SU-DHL-6 (cell line): ENCODE data around the gene ADK.

Experiments
- H2AFZ ChIP-seq: fragments of 200-600 bp; sonication (generic); 2 replicates; pipeline ENCODE4 v1.6.1; 2014; ENCODE audit warnings: low read depth, mild to moderate bottlenecking, moderate library complexity, mixed read lengths, antibody characterized with exemption, low read length; ENCODE audit not compliant: severe bottlenecking
- H3F3A ChIP-seq: fragments of 200-600 bp; shearing (Covaris generic); 2 replicates; pipeline ENCODE4 v1.6.0; 2016; ENCODE audit warnings: antibody characterized with exemption, mild to moderate bottlenecking; ENCODE audit not compliant: insufficient read depth
- H3K27ac ChIP-seq: fragments of 200-600 bp; sonication (generic); 2 replicates; pipeline ENCODE4 v1.5.1; 2016; ENCODE audit warnings: low read depth, mild to moderate bottlenecking, low read length, moderate library complexity, mixed read lengths
- H3K27me3 ChIP-seq: fragments of 200-600 bp; sonication (generic), shearing (Covaris generic); 2 replicates; pipeline ENCODE4 v1.6.0; 2014; ENCODE audit warnings: mild to moderate bottlenecking, low read length
- H3K36me3 ChIP-seq: fragments of 200-600 bp; sonication (generic); 2 replicates; pipeline ENCODE4 v1.6.1; 2014; ENCODE audit warnings: mild to moderate bottlenecking, low read length, mixed read lengths
- H3K4me2 ChIP-seq: fragments of 300-600, 200-600 bp; shearing (Covaris generic), sonication (generic); 2 replicates; pipeline ENCODE4 v1.6.0; 2014; ENCODE audit warnings: low read length, low read depth, mild to moderate bottlenecking; ENCODE audit not compliant: poor library complexity, severe bottlenecking
- H3K4me3 ChIP-seq: fragments of 200-600 bp; sonication (generic); 2 replicates; pipeline ENCODE4 v1.5.1; 2014; ENCODE audit warnings: antibody characterized with exemption, low read length, mild to moderate bottlenecking, mixed read lengths; ENCODE audit not compliant: insufficient read depth, poor library complexity, severe bottlenecking
- H3K79me2 ChIP-seq: fragments of 200-600 bp; sonication (generic); 2 replicates; pipeline ENCODE4 v1.6.1; 2014; ENCODE audit warnings: mild to moderate bottlenecking, low read length, moderate library complexity; ENCODE audit not compliant: insufficient read depth
- H3K9ac ChIP-seq: fragments of 200-600 bp; sonication (generic); 2 replicates; pipeline ENCODE4 v1.7.0; 2014; ENCODE audit warnings: mild to moderate bottlenecking, low read length
- H3K9me2 ChIP-seq: fragments of 200-600 bp; sonication (generic); replicated peaks from 2 replicates; pipeline ENCODE4 v1.6.1; 2014; ENCODE audit warnings: low read length; ENCODE audit not compliant: insufficient read depth
- H3K9me3 ChIP-seq: fragments of 200-600 bp; sonication (generic); 2 replicates; pipeline ENCODE4 v1.6.1; 2014; ENCODE audit warnings: low read length, mixed read lengths; ENCODE audit not compliant: insufficient read depth
- H4K20me1 ChIP-seq: fragments of 200-600 bp; sonication (generic); 2 replicates; pipeline ENCODE4 v1.6.1; 2014; ENCODE audit warnings: low read depth, mild to moderate bottlenecking, antibody characterized with exemption, low read length, moderate library complexity, mixed read lengths
- EZH2phosphoT487 ChIP-seq: fragments of 200-600 bp; sonication (generic), shearing (Covaris generic); conservative IDR thresholded peaks from 2 replicates; pipeline ENCODE4 v1.6.1; 2018; ENCODE audit warnings: mild to moderate bottlenecking, antibody characterized with exemption, low read length, moderate library complexity, mixed read lengths
- TF ChIP-seq, protein P1 (sequence below): fragments of 200-600 bp; sonication (generic); IDR thresholded peaks from one replicate; pipeline ENCODE4 v1.5.1; 2017; ENCODE audit warnings: antibody characterized with exemption, mild to moderate bottlenecking, low read length, moderate library complexity; ENCODE audit not compliant: insufficient read depth, poor library complexity, severe bottlenecking

The ADK gene

DNA sequence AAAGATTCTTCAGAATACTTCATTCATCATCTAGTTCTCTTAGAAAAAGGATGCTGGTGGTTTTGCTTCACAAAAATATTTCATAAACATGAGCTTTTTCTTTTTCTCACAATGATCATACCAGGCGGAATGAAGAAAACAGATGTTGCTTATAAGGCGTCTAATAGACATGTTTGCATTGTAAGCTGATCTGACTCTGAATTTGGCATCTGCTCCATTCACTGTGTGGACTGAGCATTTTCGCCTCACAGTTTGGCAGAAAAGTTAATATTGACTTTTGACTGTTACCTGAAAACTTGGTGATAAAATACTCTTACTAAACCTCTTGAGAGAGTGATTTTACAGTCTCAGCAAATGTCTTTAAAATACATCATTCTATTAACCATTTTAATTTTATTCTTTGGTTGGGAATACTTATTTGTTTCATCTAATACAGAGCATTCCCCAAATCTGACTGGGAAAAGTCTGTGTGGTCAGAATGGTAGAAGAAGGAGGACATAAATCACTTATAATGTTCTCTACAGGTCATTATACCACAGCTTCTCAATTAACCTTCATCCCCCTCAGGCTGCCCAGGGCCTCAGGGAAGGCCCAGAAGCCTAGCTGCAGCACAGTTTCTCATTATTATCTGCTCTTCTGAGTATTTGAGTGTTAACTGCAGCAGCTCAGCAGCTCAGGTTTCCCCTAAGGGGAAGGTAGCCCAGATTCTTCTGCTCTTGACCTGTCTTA lies 553.8 kb downstream of the ADK start:
- Histone ChIP-seq H3K9me2 (no peaks in the 10 kb centered on the region), H3K4me2 (no peak overlapping the region), H3K4me3 (no peak overlapping the region), H2AFZ (no peak overlapping the region), H3K36me3 (peaks cover 4% of the 10 kb centered on the region; the same call in 1 of the 2 replicates), H4K20me1 (no peaks in the 10 kb centered on the region), H3K27me3 (no peaks in the 10 kb centered on the region), H3K27ac (no peak overlapping the region), H3K9me3 (no peaks in the 10 kb centered on the region), H3K9ac (no peak overlapping the region), H3F3A (no peaks in the 10 kb centered on the region; the same call in 1 of the 2 replicates), H3K79me2 (no peaks in the 10 kb centered on the region)
- TF ChIP-seq, protein P1, sequence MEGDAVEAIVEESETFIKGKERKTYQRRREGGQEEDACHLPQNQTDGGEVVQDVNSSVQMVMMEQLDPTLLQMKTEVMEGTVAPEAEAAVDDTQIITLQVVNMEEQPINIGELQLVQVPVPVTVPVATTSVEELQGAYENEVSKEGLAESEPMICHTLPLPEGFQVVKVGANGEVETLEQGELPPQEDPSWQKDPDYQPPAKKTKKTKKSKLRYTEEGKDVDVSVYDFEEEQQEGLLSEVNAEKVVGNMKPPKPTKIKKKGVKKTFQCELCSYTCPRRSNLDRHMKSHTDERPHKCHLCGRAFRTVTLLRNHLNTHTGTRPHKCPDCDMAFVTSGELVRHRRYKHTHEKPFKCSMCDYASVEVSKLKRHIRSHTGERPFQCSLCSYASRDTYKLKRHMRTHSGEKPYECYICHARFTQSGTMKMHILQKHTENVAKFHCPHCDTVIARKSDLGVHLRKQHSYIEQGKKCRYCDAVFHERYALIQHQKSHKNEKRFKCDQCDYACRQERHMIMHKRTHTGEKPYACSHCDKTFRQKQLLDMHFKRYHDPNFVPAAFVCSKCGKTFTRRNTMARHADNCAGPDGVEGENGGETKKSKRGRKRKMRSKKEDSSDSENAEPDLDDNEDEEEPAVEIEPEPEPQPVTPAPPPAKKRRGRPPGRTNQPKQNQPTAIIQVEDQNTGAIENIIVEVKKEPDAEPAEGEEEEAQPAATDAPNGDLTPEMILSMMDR = no peak
- no peak for TF ChIP-seq EZH2phosphoT487

- no peak overlapping the region for H2AFZ ChIP-seq
- no peak overlapping the region for H3K27ac ChIP-seq
- H3K27me3 ChIP-seq = no peaks in the 10 kb centered on the region
- H3K4me2 ChIP-seq = no peak overlapping the region
- H3K79me2 ChIP-seq = no peaks in the 10 kb centered on the region
- H4K20me1 ChIP-seq = no peaks in the 10 kb centered on the region
- H3K9me3 ChIP-seq = no peaks in the 10 kb centered on the region
- no peaks in the 10 kb centered on the region; the same call in 1 of the 2 replicates for H3F3A ChIP-seq
- H3K9ac ChIP-seq = no peak overlapping the region
- H3K36me3 ChIP-seq = peaks cover 4% of the 10 kb centered on the region; the same call in 1 of the 2 replicates
- H3K9me2 ChIP-seq = no peaks in the 10 kb centered on the region
- H3K4me3 ChIP-seq = no peak overlapping the region
- no peak for TF ChIP-seq EZH2phosphoT487
- TF ChIP-seq, protein P1 = no peak
Measured at GRCh38 chr10:74705358-74705980, 554.4 kb downstream of the ADK start.

DNA sequence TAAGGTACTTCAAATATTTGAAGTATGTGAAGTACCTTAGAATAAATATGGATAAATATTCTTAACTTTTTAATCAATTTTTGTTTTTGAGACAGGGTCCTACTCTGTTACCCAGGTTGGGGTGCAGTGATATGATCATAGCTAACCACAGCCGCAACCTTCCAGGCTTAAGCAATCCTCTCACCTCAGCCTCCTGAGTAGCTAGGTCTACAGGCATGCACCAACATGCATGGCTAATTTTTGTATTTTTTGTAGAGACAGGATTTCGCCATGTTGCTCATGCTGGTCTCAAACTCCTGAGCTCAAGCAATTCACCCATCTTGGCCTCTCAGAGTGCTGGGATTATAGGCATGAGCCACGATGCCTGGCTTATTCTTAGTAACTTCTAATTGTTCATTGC lies 555.9 kb downstream of the ADK start:
- Histone ChIP-seq H2AFZ (no peak overlapping the region), H3K4me2 (no peak overlapping the region), H3K27ac (no peak overlapping the region), H3K9ac (no peak overlapping the region), H3K36me3 (peaks cover 4% of the 10 kb centered on the region; the same call in 1 of the 2 replicates), H3K9me3 (no peaks in the 10 kb centered on the region), H4K20me1 (no peaks in the 10 kb centered on the region), H3F3A (no peaks in the 10 kb centered on the region; the same call in 1 of the 2 replicates), H3K27me3 (no peaks in the 10 kb centered on the region), H3K4me3 (no peak overlapping the region), H3K79me2 (no peaks in the 10 kb centered on the region), H3K9me2 (no peaks in the 10 kb centered on the region)
- TF ChIP-seq EZH2phosphoT487 = no peak
- TF ChIP-seq, protein P1 = no peak
